GM13977 (cell line): ENCODE results near the gene TMEM198.

ENCODE experiments used
- DNase-seq: peaks from one replicate; pipeline ENCODE4 v3.0.0; 2012; ENCODE audit warnings: low spot score
- in situ Hi-C: fragments of 300-500 bp; cut with MboI; formaldehyde crosslinking; loops from one replicate; pipeline ENCODE4 v1.12.0; 2022; ENCODE audit warnings: low sequenced_read_pairs, low pct_unique_long_range_greater_than_20kb, mixed read lengths, inconsistent platforms; ENCODE audit not compliant: unreplicated experiment
- TF ChIP-seq, protein P1 (sequence below): IDR thresholded peaks from 2 replicates; pipeline ENCODE4 v1.5.1; 2012; ENCODE audit warnings: mild to moderate bottlenecking, control low read depth; ENCODE audit not compliant: insufficient read depth; ENCODE audit errors: extremely low read depth, missing control alignments

Gene TMEM198

DNA sequence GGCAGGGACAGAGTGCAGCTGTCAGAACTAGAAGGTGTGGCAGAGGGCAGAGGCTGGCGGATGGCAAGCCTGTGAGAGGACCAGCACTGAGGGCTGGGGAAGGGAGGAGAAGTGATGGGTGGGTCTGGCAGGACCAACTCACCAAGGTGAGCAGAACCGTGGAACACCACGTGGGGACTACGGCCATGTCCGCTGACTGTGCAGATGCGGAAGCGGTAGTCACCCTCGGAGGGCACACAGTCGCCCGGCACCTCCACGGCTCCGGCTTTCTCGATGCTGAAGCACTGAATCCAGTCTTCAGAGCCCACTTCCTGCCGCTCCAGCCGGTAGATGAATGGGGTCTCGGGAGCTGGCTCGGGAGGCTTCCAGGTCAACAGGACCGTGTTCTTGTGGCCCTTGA is 23.3 kb downstream of the TMEM198 start:
- in situ Hi-C loops = no loop called here
- no peak for DNase-seq
- TF ChIP-seq, protein P1, sequence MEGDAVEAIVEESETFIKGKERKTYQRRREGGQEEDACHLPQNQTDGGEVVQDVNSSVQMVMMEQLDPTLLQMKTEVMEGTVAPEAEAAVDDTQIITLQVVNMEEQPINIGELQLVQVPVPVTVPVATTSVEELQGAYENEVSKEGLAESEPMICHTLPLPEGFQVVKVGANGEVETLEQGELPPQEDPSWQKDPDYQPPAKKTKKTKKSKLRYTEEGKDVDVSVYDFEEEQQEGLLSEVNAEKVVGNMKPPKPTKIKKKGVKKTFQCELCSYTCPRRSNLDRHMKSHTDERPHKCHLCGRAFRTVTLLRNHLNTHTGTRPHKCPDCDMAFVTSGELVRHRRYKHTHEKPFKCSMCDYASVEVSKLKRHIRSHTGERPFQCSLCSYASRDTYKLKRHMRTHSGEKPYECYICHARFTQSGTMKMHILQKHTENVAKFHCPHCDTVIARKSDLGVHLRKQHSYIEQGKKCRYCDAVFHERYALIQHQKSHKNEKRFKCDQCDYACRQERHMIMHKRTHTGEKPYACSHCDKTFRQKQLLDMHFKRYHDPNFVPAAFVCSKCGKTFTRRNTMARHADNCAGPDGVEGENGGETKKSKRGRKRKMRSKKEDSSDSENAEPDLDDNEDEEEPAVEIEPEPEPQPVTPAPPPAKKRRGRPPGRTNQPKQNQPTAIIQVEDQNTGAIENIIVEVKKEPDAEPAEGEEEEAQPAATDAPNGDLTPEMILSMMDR = no peak

DNA sequence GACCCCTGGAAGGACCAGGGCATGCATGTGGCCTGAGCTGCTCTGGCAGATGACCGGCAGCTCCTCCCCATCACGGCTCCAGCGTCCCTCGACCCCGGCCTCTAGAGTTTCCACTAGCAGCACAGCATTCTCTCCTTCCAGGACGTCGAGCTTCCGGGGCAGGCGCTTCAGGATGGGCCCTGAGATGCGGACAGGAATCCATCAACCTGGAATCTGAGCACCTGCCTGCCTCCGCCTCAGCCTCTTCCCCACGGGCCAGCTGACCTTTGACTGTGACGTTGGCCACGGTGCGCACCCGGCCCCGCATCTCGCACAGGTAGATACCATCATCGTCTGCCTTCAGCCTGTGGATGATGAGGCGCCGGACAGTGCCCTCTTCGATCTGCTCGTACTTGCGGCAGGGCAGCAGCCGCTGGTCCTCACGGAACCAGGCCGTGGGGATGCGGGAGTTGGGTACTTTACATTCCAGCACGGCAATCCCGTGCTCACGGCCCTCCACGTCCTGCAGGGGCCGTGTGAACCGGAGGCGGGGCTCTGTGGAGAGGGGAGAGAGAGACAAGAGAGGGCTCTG is 24.0 kb downstream of the TMEM198 start:
- no peak for DNase-seq
- TF ChIP-seq, protein P1 = no peak
- in situ Hi-C loops = no loop called here

DNA sequence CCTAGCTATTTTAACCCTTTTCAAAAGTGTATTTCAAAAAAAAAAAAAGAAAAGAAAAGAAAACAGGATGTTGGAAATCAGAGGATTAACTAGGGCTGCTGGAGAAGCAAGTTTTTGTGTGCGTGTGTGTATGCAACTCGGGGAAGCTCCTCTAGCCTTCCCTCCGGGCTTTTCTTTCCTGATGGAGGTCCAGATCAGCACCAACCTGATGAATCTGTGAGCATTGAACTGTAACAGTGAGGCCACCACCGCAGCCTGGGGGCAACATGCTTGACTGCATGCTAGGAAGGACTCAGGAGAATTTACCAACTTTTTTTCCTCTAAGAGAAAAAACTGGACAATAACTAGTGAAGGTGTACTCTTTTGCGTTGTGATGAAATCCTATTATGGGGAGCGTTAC is 25.2 kb downstream of the TMEM198 start:
- TF ChIP-seq, protein P1 = no peak
- in situ Hi-C loops = no loop called here
- no peak for DNase-seq

DNA sequence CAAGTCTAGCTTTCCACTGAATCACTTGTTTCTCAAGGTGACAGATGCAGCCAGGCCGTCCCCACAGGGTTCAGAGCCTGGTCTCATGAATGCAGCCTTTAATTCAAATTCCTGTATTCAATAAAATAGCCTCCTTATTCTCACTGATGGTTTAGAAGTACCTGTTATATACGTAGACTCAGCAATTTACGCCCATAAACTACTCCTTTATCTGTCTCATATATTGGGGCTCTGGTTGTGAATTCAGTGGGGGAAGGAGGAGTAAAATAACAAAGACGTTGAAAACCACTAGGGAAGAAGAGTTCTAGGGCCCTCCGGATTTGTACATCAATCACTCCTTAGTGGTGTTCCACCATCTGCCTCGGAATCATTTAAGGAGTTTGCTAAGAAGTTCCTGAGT is 25.8 kb downstream of the TMEM198 start:
- in situ Hi-C loops = no loop called here
- DNase-seq = no peak
- TF ChIP-seq, protein P1 = no peak

DNA sequence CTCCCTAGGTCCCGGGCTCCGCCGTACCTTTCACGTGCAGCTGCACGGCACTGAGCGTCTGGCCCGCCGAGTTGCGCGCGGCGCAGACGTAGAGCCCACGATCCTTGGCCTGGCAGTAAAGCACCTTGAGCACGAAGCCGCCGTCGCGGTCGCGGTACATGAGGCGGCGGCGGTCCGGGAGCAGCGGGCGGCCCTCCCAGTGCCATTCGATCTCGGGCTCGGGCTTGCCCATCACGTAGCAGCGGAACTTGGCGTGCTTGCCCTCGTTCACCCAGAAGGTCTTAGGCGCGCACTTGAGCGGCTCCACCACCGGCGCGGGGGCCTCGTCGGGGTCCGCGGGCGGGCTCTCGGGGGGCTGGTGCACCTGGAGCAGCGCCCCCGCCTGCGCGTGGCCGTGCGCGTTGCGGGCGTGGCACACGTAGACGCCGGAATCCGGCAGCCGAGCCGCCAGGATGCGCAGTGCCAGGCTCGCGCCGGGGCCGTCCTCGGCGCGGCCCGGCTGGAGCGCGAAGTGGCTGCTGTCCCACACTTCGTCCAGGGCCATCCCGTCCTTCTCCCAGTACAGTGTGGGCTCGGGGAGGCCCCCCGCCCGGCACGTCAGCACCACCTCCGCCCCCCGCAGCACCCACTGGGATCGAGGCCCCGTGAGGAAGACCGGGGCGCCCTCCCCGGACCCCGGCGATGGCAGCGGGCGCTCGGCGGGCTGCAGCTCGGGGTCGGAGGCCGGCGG is 26.5 kb downstream of the TMEM198 start:
- TF ChIP-seq, protein P1 = no peak
- in situ Hi-C loops = no loop called here
- no peak for DNase-seq

DNA sequence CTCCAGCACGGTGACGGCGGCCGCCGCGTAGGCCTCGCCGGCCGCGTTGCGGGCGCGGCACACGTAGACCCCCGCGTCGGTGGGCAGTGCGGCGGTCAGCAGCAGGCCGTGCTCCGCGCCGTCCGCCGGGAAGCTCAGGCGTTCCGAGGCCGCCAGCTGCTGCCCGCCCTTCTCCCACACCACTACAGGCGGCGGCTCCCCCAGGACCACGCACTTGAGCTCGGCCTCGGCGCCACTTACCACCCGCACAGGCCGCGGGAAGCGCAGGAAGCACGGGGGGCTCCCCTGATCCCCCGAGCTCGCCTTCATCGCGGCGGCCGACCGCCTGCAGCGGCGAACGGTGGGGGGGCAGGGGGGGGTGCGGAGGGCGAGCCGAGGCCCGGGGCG is 27.1 kb downstream of the TMEM198 start:
- DNase-seq = peak; percentile 47
- TF ChIP-seq, protein P1 = no peak
- in situ Hi-C loops = no loop called here
